GM12874 (cell line): ENCODE measurements around the gene TIMM44.

Experiments used
- TF ChIP-seq, protein P1 (sequence below): IDR thresholded peaks from 2 replicates; pipeline ENCODE4 v1.5.1; 2011; ENCODE audit warnings: low read depth, mild to moderate bottlenecking, control low read depth, low read length, moderate library complexity; ENCODE audit not compliant: insufficient read depth

The TIMM44 gene

DNA sequence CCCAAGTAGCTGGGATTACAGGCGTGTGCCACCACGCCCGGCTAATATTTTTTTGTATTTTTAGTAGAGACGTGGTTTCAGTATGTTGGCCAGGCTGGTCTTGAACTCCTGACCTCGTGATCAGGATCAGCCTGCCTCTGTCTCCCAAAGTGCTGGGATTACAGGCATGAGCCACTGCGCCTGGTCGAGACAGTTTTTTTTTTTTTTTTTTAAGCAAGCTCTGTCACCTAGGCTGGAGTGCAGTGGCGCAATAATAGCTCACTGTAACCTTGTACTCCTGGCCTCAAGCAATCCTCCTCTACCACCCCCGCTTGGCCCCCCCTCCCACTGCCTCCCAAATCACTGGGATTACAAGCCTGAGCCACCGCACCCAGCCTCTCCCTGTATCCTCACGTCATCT, 46.2 kb downstream of the TIMM44 start:
- TF ChIP-seq, protein P1, sequence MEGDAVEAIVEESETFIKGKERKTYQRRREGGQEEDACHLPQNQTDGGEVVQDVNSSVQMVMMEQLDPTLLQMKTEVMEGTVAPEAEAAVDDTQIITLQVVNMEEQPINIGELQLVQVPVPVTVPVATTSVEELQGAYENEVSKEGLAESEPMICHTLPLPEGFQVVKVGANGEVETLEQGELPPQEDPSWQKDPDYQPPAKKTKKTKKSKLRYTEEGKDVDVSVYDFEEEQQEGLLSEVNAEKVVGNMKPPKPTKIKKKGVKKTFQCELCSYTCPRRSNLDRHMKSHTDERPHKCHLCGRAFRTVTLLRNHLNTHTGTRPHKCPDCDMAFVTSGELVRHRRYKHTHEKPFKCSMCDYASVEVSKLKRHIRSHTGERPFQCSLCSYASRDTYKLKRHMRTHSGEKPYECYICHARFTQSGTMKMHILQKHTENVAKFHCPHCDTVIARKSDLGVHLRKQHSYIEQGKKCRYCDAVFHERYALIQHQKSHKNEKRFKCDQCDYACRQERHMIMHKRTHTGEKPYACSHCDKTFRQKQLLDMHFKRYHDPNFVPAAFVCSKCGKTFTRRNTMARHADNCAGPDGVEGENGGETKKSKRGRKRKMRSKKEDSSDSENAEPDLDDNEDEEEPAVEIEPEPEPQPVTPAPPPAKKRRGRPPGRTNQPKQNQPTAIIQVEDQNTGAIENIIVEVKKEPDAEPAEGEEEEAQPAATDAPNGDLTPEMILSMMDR = no peak

DNA sequence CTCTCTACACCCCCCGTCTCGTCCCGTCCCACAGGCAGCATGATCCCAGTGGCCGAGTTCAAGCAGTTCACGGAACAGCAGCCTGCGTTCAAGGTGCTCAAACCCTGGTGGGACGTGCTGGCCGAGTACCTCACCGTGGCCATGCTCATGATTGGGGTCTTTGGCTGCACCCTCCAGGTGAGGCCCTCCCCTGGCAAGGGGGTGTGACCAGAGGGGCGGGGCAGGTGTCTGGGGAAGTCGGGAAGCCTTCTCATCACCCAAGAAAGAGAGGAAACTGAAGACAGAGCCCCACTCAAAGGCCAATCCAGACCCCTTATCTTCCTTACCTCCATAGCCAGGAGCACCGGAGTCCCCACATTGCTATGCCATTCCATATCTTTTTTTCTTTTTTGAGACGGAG, 47.9 kb downstream of the TIMM44 start:
- TF ChIP-seq, protein P1 = no peak

DNA sequence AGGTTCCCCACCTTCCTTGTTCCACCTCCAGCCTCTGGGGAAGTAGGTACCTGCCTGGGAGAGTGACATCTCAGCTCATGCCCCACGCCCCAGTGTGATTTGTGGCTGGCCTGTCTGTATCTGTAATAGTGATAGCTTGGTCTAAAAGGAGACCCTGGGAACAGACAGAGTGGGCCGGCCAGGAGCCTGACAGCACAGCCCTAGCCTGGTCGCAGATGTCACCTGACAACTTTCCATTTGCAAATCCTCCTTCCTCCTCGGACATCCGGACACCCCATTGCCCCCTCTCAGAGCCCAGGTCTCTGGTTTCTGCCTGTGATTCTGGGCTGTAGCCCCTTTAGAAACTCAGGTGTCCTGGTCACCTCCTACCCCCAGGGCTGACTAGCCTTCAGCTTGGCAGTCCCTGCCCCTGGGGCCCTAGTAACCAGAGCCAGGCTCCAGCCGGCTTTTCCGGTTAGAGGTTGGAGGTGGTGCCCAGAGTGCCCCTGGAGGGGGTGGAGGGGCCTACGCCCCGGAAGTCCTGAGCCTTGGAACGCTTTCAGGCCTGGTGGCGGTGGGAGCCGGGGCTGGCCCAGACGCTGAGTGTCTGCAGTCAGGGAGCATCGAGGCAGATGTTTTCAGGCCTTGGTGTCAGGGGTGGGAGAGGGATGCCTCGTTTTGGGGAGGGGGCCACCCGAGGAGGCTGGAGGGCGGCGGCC, 48.7 kb downstream of the TIMM44 start:
- TF ChIP-seq, protein P1 = no peak

DNA sequence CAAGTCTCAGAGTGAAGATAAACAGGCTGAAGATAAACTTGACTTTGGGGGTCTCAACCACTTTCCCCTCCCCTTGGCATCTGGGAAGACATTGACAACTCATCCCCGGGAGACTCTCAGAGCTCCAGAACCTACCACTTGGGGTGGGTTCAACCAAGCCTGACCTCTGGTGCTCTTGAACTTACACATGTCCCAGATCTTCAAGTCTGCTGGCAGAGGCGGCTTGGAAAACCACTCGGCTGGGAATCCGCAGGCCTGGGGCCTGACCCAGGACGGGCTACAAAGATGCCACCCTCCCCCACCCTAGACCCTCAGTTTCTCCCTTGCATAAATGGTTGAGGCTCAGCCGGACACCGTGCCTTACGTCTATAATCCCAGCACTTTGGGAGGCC, 54.6 kb downstream of the TIMM44 start:
- TF ChIP-seq, protein P1 = no peak

DNA sequence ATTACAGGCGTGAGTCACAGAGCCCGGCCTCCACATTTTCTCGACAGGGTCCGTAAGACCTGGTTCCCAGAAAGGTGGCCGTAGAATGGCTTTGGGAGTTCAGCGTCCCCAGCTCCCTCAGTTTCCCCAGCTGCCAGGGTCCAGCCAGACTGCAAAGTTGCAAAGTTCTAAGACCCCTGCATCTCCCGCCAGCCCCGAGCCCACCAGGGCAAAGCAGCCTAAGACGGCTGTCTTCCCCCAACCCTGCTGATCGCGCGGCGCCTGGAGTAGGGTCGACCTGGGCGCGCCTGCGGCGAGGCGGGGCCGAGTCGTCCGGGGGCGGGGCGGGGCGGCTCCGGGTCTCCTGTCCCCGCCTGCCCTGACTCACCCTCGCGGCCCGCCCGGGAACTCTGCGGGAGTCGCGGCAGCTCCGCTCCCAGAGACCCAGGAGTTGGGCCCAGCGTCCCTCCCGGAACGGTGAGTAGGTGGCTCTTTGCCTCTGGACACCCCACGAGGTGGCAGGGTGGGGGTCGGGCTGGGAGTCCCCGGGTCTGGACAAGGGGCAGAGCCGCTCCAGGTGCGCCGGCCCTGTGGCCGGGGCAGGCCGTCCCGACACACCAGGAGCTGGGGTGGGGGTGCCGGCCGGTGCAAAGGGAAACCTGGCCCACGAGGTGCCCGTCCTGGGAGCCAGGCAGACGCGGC, 55.2 kb downstream of the TIMM44 start, which contains the start of gene LRRC8E:
Gene LRRC8E, plus strand, starts transcription at position 366 of the 681 bp plus-strand sequence. CDS start 7,094 bp downstream, outside the sequence.
- TF ChIP-seq, protein P1 = no peak

DNA sequence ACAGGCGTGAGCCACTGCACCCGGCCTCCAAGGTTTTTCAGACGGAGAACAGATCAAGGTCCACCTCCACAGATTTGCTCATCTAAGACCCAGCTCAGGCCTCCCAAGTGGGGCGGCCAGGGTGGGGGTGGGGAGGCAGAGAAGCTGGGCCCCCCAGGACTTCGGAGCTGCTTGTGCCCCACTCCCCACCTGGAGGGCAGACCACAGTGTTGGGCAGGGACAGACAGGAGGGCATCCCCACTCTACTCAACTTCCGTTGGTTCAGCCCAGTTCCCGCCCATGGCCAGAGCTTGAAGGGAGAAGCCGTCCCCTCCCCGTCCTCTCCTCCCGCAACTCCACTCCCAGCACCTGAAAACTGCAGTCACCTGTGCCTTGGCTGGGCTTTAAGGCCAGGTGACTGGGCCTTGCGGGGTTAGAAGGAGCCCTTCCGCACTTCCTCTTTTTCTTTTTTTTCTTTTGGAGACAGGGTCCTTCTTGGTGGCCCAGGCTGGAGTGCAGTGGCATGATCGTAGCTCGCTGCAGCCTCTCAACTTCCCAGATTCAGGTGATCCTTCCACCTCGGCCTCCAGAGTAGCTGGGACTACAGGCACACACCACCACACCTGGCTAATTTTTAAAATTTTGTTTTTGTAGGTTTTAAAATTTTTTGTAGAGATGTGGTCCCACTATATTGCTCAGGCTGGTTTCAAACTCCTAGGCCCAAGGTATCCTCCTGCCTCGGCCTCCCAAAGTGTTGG, 55.9 kb downstream of the TIMM44 start:
- TF ChIP-seq, protein P1 = no peak

DNA sequence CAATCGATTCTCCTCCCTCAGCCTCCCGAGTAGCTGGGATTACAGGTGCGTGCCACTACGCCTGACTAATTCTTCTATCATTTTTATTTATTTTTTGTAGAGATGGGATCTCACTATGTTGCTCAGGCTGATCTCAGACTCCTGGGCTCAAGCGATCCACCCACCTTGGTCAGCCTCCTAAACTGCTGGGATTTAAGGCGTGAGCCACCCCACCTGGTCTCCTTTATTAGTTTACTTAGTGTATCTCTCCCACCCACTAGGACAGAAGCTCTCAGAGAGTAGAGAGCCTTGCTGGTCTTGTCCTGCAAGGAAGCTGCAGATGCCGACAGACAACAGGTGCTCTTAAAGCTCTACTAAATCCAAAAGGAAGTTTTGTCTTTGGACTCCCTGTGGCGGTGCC, 57.6 kb downstream of the TIMM44 start:
- TF ChIP-seq, protein P1 = no peak
